ENCODE measurements around the gene ZNF532.
A peak's percentile ranks its signal among the peaks of the same experiment; 100 is the strongest.

Gene ZNF532

GRCh38 chr18:58979615-58980014 is 114.9 kb downstream of the ZNF532 start:
- no peak for DNase-seq (ENCODE audit: low spot score)

DNA sequence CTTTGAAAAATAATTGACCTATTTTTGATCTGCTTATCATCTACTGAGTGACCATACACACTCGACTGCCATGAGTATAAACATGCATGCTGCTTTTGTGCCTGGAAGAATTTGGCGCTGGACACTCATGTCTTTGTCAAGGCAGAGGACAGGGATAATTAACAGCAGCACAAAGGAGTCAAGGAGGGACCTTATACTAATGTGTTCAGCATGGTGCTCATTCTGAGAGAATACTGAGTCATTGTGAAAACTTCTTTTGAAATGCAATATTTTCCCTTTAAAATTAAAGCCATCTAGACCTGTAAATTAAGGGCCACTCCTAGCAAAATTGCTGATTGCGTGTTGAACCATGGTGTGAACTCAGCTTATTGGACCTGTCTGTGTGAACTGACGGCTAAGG is 116.3 kb downstream of the ZNF532 start:
- DNase-seq (ENCODE audit: low spot score), result no peak

- no peak for DNase-seq (ENCODE audit: low spot score)
These were observed 118.8 kb downstream of the ZNF532 start for GRCh38 chr18:58983260-58984155.

DNA sequence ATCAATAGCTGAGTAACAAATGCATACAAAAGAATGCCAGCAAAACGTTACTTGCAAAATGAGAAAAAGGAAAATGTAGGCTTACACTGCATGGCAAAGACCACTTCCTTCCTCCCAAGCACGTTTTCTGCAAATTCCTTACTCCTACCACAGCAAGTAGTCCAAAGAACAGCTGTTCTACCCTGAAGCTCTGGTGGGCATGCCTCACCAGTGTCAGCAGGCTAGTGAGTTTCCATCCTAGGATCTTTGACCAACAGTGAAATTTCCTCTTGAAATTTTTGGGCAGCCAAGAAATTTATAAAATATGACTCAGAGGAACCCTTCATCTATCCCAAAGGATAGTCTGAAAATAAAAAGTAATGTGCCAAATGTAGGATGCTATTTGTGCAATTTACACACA is 123.9 kb downstream of the ZNF532 start:
- DNase-seq (ENCODE audit: low spot score), result no peak

DNA sequence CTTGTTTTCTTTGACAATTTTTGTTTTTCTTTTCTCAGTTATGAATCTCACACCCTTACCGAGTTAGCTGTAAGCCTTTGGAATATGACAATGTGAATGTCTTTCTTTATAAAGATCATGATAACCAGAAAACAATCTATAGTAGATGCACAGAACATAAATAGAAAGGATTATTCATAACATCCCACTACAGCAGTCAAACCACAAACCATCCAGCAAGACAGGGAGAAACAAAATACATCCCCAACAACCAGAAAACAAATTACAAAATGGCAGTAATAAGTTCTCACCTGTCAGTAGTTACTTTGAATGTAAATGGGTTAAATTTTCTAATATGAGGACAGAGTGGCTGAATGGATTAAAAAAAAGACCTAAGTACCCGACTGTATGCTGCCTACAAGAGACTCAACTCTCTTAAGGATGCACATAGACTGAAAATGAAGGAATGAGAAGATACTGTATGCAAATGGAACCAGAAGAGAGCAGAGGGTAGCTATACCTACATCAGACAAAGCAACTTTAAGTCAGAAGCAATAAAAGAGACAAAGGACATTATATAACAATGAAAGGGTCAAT is 124.6 kb downstream of the ZNF532 start:
- DNase-seq (ENCODE audit: low spot score), result no peak

DNA sequence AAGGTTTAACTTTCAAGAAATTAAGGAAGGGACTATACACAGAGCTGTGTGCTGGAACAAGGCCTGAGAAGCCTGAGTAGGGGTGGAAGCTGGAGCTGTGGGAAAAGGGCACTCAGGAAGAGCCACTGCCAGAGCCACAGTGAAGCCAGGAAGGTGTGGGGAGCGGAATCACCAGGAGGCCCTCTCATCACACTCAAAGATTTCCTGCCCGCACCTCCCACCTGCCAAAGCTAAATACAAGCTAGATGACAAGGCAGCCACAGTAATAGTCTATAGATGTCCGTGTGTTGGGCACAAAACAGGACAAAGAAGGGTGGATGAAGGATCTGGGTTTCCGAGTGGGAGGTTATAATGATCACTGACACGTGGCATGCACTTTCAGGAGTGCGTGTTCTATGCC is 126.0 kb downstream of the ZNF532 start:
- no peak for DNase-seq (ENCODE audit: low spot score)

DNA sequence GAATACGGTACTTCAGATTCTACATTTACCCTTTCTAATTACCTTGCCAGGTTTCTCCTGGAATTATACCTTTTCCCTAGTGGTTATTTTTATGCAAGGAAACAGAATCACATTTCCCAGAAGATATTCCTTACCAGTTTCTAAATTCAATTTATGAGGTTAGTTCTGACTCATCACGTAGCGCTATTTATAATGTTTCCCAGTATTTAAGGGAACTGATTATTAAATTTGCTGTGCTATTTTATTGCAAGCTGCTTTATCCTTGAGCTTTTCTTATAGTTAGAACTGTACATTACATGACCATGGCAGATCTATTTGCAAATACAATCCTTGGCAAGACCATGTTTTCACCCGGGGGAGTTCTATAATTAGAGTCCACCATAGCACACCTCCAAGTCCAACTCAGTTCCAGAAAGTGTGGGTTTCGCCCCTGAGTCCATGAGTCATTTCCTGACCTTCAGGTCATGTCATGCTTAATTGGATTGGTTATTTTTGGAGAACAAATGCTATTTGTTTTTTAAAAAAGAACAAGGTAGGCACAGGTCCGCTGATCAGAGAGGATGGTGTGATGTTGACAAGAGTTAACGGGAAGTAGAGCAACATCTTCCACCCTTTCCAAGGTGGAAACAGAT is 126.6 kb downstream of the ZNF532 start:
- DNase-seq (ENCODE audit: low spot score), result no peak

DNA sequence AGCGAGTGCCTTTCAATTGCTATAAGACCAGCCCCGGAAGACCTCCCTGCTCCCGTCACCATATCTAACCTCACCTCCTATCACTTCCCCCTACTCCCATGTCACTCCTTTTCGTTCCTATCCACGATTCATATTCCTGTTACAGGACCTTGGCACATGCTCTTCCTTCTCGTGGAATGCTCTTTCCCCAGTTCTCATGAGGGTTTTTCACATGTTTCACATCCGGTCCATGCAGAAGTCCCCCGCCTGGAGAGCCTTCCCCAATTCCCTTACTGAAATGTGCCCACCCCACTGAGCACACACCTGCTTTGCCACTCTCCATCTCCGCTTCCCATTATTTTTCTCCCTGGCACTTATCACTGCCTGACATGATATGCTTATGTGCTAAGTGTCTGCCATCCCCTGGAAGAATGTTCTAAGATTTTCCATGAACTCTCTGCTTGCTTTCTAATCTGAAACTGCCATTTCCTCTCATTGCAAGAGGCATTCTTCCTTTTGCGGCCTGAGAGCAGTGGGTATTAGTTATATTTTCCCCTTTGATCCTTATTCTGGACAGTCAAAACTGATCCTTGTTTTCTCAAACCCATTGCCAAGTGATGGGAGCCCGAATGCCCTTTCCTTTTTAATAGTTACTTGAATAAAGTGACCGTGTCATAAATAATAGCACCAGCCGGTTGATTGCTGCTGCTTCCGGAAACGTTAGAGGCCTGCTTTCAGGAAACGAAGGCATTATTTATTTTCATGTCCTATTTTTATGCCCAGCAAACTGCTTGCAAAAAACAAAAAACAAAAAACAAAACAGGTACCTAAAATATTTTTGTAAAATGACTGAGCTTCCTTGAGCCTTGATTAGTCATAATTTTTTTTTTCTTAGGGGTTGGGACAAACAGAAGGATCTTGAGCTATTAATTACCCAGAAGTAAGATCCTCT is 127.9 kb downstream of the ZNF532 start:
- DNase-seq (ENCODE audit: low spot score), result no peak

DNA sequence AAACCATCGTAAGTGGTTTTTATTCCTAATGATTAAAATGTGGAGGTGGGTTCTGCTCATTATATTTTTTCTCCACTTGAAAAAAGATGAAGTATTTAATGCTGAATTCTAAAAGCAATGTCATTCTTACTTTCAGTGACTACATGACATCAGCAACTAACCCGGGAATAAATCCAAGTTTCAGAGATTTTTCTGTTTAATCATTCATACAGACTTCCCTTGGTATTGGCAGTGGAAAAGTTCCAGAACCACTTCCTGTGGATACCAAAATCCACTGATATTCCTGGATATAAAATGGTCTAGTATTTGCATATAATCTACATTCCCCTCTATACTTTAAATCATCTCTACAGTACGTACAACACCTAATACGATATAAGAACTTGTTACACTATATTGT is 128.6 kb downstream of the ZNF532 start:
- DNase-seq (ENCODE audit: low spot score), result peak; percentile 41

GRCh38 chr18:58995663-58996062 is 131.0 kb downstream of the ZNF532 start:
- no peak for DNase-seq (ENCODE audit: low spot score)

GRCh38 chr18:58996131-58996641 is 131.5 kb downstream of the ZNF532 start:
- no peak for DNase-seq (ENCODE audit: low spot score)

DNA sequence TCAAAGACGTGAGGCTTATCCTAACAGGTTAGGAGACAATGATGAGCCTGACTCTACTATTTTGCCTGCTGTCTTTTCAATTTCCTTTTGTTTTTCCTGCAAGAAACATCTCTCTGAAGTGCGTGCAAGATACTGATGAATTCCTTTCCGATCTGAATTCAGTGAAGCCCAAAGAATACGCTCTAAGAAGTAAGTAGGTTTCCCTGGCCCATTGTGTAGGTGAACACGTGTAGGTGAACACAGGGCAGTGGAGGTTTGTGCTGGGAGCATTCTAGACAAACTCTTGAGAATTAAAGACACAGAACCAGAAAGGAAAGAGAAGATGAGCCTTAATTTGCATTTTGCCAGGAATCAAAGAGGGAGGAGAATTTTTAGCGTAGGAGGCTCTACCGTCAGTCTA is 132.0 kb downstream of the ZNF532 start:
- no peak for DNase-seq (ENCODE audit: low spot score)

- DNase-seq (ENCODE audit: low spot score), result no peak
These were observed 133.2 kb downstream of the ZNF532 start for GRCh38 chr18:58997811-58998337.

GRCh38 chr18:58998401-58999203 is 133.9 kb downstream of the ZNF532 start:
- peak; percentile 53 for DNase-seq (ENCODE audit: low spot score)

DNA sequence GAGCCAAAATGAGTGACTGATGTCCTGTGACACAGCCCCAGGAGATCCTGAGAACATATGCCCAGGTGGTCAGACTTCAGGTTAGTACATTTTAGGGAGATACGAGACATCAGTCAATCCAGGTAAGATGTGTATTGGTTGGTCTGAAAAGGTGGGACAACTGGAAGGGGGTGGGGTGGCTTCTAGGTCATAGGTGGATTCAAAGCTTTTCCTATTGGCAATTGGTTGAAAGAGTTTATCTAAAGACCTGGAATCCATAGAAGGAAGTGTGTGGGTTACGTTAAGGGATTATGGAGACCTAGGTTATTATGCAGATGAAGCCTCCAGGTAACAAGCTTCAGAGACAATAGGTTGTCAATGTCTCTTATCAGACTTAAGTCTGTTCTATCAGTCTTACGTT is 136.5 kb downstream of the ZNF532 start:
- no peak for DNase-seq (ENCODE audit: low spot score)

- DNase-seq (ENCODE audit: low spot score), result no peak
These were observed 137.0 kb downstream of the ZNF532 start for GRCh38 chr18:59001721-59002120.

DNA sequence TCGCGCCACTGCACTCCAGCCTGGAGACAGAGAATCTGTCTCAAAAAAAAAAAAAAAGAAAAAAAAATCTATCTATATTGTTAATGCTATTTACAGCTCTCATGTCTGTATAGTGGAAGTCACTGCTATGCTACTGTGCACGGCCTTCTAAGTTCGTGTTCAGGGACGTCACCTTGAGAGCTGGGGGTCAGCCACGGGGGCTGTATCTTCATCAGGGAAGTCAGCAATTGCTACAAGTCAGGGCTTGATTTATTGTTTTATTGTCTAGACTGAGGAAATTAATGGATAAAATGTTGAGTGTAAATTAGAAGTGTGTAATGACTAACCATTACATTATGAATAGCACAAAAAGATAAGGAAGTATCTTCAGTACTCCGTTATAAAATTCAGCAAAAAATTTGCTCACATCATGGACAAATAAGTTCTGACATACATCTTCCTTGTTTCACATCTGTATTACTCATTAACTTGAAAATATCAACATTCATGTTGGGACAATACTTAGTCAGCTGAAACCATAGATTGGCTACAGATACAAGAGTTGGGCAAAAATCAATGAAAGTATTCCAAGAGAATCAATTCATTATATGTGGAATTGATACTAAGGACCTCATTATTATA is 138.4 kb downstream of the ZNF532 start:
- no peak for DNase-seq (ENCODE audit: low spot score)

DNA sequence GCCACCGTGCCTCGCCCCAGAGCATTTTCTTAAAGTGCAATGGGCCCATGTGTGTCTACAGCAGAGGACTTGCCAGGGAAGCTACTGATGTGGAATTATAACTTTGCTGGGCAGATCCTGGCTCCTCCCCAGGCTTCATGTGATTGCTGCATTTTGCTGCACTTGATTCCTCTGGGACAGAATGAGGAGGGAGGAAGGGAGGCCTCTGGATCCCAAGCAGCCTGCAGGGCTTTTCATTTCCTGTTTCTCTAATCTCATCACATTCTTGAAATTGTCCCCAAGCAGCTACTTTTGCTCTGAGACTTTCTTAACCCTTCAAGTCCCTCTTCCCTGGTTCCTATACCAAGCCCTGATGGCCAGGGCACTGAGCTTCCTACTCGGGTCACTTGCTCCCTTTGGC is 140.6 kb downstream of the ZNF532 start:
- no peak for DNase-seq (ENCODE audit: low spot score)

- no peak for DNase-seq (ENCODE audit: low spot score)
These were observed 141.9 kb downstream of the ZNF532 start for GRCh38 chr18:59006461-59007067.

Measured in pons (tissue), 1 donor.